Measurements from ENCODE around the gene RNF43.
"Not testable (repeated sequence)": the region's sequence is repeated elsewhere in the genome, so short reads cannot be mapped to it uniquely, and the experiment has no call there.

Gene RNF43

GRCh38 chr17:58403311-58403710 lies 14.0 kb downstream of the RNF43 start:
- no peak for DNase-seq

- no peak for DNase-seq
These were observed 14.7 kb downstream of the RNF43 start for GRCh38 chr17:58402679-58403078.

- DNase-seq = no peak
These were observed 15.3 kb downstream of the RNF43 start for GRCh38 chr17:58402047-58402446.

- DNase-seq = no peak
These were observed 16.0 kb downstream of the RNF43 start for GRCh38 chr17:58401287-58401686.

- no peak for DNase-seq
These were observed 16.5 kb downstream of the RNF43 start for GRCh38 chr17:58400826-58401225.

- DNase-seq = no peak
These were observed 17.4 kb downstream of the RNF43 start for GRCh38 chr17:58399974-58400373.

- DNase-seq = no peak
These were observed 18.6 kb downstream of the RNF43 start for GRCh38 chr17:58398574-58399266.

- not testable (repeated sequence) for DNase-seq
These were observed 19.9 kb downstream of the RNF43 start for GRCh38 chr17:58397421-58397820.

GRCh38 chr17:58396173-58396572 lies 21.2 kb downstream of the RNF43 start:
- DNase-seq = no peak

- no peak for DNase-seq
These were observed 22.7 kb downstream of the RNF43 start for GRCh38 chr17:58394534-58395223.

GRCh38 chr17:58391302-58391984 lies 25.9 kb downstream of the RNF43 start:
- no peak for DNase-seq

- no peak for DNase-seq
These were observed 26.4 kb downstream of the RNF43 start for GRCh38 chr17:58390884-58391283.

GRCh38 chr17:58388302-58389190 lies 28.8 kb downstream of the RNF43 start:
- no peak for DNase-seq

- DNase-seq = no peak
These were observed 29.5 kb downstream of the RNF43 start for GRCh38 chr17:58387834-58388233.

- DNase-seq = no peak
These were observed 30.6 kb downstream of the RNF43 start for GRCh38 chr17:58386708-58387107.

GRCh38 chr17:58385359-58385899 lies 31.9 kb downstream of the RNF43 start:
- no peak for DNase-seq

- DNase-seq = no peak
These were observed 32.4 kb downstream of the RNF43 start for GRCh38 chr17:58384897-58385296.

- no peak for DNase-seq
These were observed 33.4 kb downstream of the RNF43 start for GRCh38 chr17:58383892-58384462.

- no peak for DNase-seq
These were observed 34.5 kb downstream of the RNF43 start for GRCh38 chr17:58382872-58383242.

- DNase-seq = no peak
These were observed 35.0 kb downstream of the RNF43 start for GRCh38 chr17:58382108-58382871.
